Activated T-helper 17 cell treated with anti-CD3 and anti-CD28 coated beads, Interleukin-2, amount 50 U/mL, for 72 hours (primary cell): ENCODE results near the gene ACTL6B. TPM values are rescaled to one million over a fixed set of nuclear protein-coding genes. Genes with fewer than 3 reads are reported as not detected.

ENCODE experiments used
- ATAC-seq: fragments of 150-1000 bp; cut with Tn5 transposase; replicated peaks from 2 replicates; pipeline ENCODE4 v1.10.0; 2021; ENCODE audit warnings: mild to moderate bottlenecking, moderate library complexity
- H3K27ac Mint-ChIP-seq: one replicate; pipeline ENCODE4 v1.8.0; 2022; ENCODE audit warnings: mixed read lengths
- H3K27me3 Mint-ChIP-seq: one replicate; pipeline ENCODE4 v1.8.0; 2022; ENCODE audit warnings: mixed read lengths
- H3K36me3 Mint-ChIP-seq: one replicate; pipeline ENCODE4 v1.8.0; 2022; ENCODE audit warnings: low read depth, mild to moderate bottlenecking, mixed read lengths
- H3K4me1 Mint-ChIP-seq: one replicate; pipeline ENCODE4 v1.8.0; 2022; ENCODE audit warnings: mixed read lengths
- H3K4me3 Mint-ChIP-seq: one replicate; pipeline ENCODE4 v1.8.0; 2022; ENCODE audit warnings: mild to moderate bottlenecking, mixed read lengths
- H3K9me3 Mint-ChIP-seq: one replicate; pipeline ENCODE4 v1.8.0; 2022; ENCODE audit warnings: mixed read lengths
- total RNA-seq, 2 donors: library from RNA; stranded (reverse); gene quantifications; one replicate each; pipeline ENCODE4 v1.2.3, GENCODE V29; 2022

The ACTL6B gene
- total RNA-seq, 2 donors from 2014 or later: not detected

- H3K9me3 Mint-ChIP-seq: no peaks in the 10 kb centered on the region
- H3K4me1 Mint-ChIP-seq: peaks cover 6% of the 10 kb centered on the region
Measured at GRCh38 chr7:100611983-100612729, 44.1 kb downstream of the ACTL6B start, which contains the start of gene MOSPD3. MOSPD3 (plus strand) TSS chr7:100612540; CDS start chr7:100612792, 252 bp downstream.

GRCh38 chr7:100609958-100610357 is 46.3 kb downstream of the ACTL6B start:
- Mint-ChIP-seq H3K27me3 (no peaks in the 10 kb centered on the region), H3K36me3 (peaks cover 6% of the 10 kb centered on the region), H3K4me3 (peak overlapping the region; percentile 92), H3K27ac (no peak overlapping the region), H3K4me1 (peaks cover 6% of the 10 kb centered on the region), H3K9me3 (no peaks in the 10 kb centered on the region)
- no peak for ATAC-seq

More at GRCh38 chr7:100611983-100612729, 44.1 kb downstream of the ACTL6B start, which contains the start of gene MOSPD3:
- no peaks in the 10 kb centered on the region for H3K27me3 Mint-ChIP-seq
- peak within 1 kb of the TSS; percentile 92 for H3K4me3 Mint-ChIP-seq
- peak; percentile 93 for ATAC-seq
- peak within 1 kb of the TSS; percentile 95 for H3K27ac Mint-ChIP-seq
- peaks cover 6% of the 10 kb centered on the region for H3K36me3 Mint-ChIP-seq

- Mint-ChIP-seq H3K36me3 (peaks cover 5% of the 10 kb centered on the region), H3K27ac (no peak overlapping the region), H3K4me1 (peaks cover 4% of the 10 kb centered on the region), H3K27me3 (no peaks in the 10 kb centered on the region), H3K9me3 (no peaks in the 10 kb centered on the region), H3K4me3 (no peak overlapping the region)
- no peak for ATAC-seq
Measured at GRCh38 chr7:100607111-100607510, 49.1 kb downstream of the ACTL6B start.

GRCh38 chr7:100606313-100606712 is 49.9 kb downstream of the ACTL6B start:
- no peak for ATAC-seq
- H3K4me1 Mint-ChIP-seq: peaks cover 4% of the 10 kb centered on the region
- H3K9me3 Mint-ChIP-seq: no peaks in the 10 kb centered on the region
- peak overlapping the region; percentile 86 for H3K4me3 Mint-ChIP-seq
- H3K36me3 Mint-ChIP-seq: no peaks in the 10 kb centered on the region
- no peak overlapping the region for H3K27ac Mint-ChIP-seq
- no peaks in the 10 kb centered on the region for H3K27me3 Mint-ChIP-seq

- no peaks in the 10 kb centered on the region for H3K27me3 Mint-ChIP-seq
- no peak overlapping the region for H3K27ac Mint-ChIP-seq
- peak; percentile 46 for ATAC-seq
- H3K4me3 Mint-ChIP-seq: peak overlapping the region; percentile 86
- peaks cover 4% of the 10 kb centered on the region for H3K4me1 Mint-ChIP-seq
- H3K36me3 Mint-ChIP-seq: no peaks in the 10 kb centered on the region
- no peaks in the 10 kb centered on the region for H3K9me3 Mint-ChIP-seq
Measured at GRCh38 chr7:100604976-100605911, 51.0 kb downstream of the ACTL6B start.

GRCh38 chr7:100604028-100604975 is 51.9 kb downstream of the ACTL6B start:
- no peaks in the 10 kb centered on the region for H3K9me3 Mint-ChIP-seq
- H3K27ac Mint-ChIP-seq: peak overlapping the region; percentile 71
- H3K27me3 Mint-ChIP-seq: no peaks in the 10 kb centered on the region
- no peaks in the 10 kb centered on the region for H3K36me3 Mint-ChIP-seq
- H3K4me1 Mint-ChIP-seq: peaks cover 4% of the 10 kb centered on the region
- peak; percentile 72 for ATAC-seq
- H3K4me3 Mint-ChIP-seq: peak overlapping the region; percentile 86

- Mint-ChIP-seq H3K9me3 (no peaks in the 10 kb centered on the region), H3K27ac (peak overlapping the region; percentile 71), H3K4me3 (peak overlapping the region; percentile 86), H3K27me3 (no peaks in the 10 kb centered on the region), H3K36me3 (no peaks in the 10 kb centered on the region), H3K4me1 (peaks cover 4% of the 10 kb centered on the region)
- peak; percentile 18 for ATAC-seq
Measured at GRCh38 chr7:100603726-100604027, 52.6 kb downstream of the ACTL6B start.

GRCh38 chr7:100602889-100603725 is 53.1 kb downstream of the ACTL6B start:
- ATAC-seq: no peak
- peaks cover 4% of the 10 kb centered on the region for H3K4me1 Mint-ChIP-seq
- no peaks in the 10 kb centered on the region for H3K36me3 Mint-ChIP-seq
- H3K4me3 Mint-ChIP-seq: peak overlapping the region; percentile 86
- no peaks in the 10 kb centered on the region for H3K9me3 Mint-ChIP-seq
- peak overlapping the region; percentile 71 for H3K27ac Mint-ChIP-seq
- H3K27me3 Mint-ChIP-seq: no peaks in the 10 kb centered on the region

GRCh38 chr7:100600730-100601038 is 55.6 kb downstream of the ACTL6B start:
- ATAC-seq: no peak
- H3K9me3 Mint-ChIP-seq: no peaks in the 10 kb centered on the region
- no peaks in the 10 kb centered on the region for H3K27me3 Mint-ChIP-seq
- no peak overlapping the region for H3K4me3 Mint-ChIP-seq
- H3K4me1 Mint-ChIP-seq: peaks cover 4% of the 10 kb centered on the region
- no peak overlapping the region for H3K27ac Mint-ChIP-seq
- H3K36me3 Mint-ChIP-seq: no peaks in the 10 kb centered on the region

- H3K27ac Mint-ChIP-seq: no peak overlapping the region
- H3K4me3 Mint-ChIP-seq: no peak overlapping the region
- peaks cover 4% of the 10 kb centered on the region for H3K4me1 Mint-ChIP-seq
- ATAC-seq: no peak
- no peaks in the 10 kb centered on the region for H3K9me3 Mint-ChIP-seq
- H3K27me3 Mint-ChIP-seq: no peaks in the 10 kb centered on the region
- no peaks in the 10 kb centered on the region for H3K36me3 Mint-ChIP-seq
Measured at GRCh38 chr7:100599911-100600729, 56.1 kb downstream of the ACTL6B start.

GRCh38 chr7:100598425-100598824 is 57.8 kb downstream of the ACTL6B start:
- Mint-ChIP-seq H3K36me3 (no peaks in the 10 kb centered on the region), H3K9me3 (no peaks in the 10 kb centered on the region), H3K4me1 (no peaks in the 10 kb centered on the region), H3K4me3 (no peak overlapping the region), H3K27me3 (no peaks in the 10 kb centered on the region), H3K27ac (no peak overlapping the region)
- ATAC-seq: no peak

- ATAC-seq: no peak
- Mint-ChIP-seq H3K4me1 (no peaks in the 10 kb centered on the region), H3K27ac (no peak overlapping the region), H3K4me3 (no peak overlapping the region), H3K27me3 (no peaks in the 10 kb centered on the region), H3K9me3 (no peaks in the 10 kb centered on the region), H3K36me3 (no peaks in the 10 kb centered on the region)
Measured at GRCh38 chr7:100595188-100595587, 61.1 kb downstream of the ACTL6B start.
